ENCODE measurements around the gene ALG9. TPM values are rescaled to one million over a fixed set of nuclear protein-coding genes. Genes with fewer than 3 reads are reported as not detected.

The ALG9 gene
- total RNA-seq, 1 experiment from 2014 or later, result 23.7 TPM

DNA sequence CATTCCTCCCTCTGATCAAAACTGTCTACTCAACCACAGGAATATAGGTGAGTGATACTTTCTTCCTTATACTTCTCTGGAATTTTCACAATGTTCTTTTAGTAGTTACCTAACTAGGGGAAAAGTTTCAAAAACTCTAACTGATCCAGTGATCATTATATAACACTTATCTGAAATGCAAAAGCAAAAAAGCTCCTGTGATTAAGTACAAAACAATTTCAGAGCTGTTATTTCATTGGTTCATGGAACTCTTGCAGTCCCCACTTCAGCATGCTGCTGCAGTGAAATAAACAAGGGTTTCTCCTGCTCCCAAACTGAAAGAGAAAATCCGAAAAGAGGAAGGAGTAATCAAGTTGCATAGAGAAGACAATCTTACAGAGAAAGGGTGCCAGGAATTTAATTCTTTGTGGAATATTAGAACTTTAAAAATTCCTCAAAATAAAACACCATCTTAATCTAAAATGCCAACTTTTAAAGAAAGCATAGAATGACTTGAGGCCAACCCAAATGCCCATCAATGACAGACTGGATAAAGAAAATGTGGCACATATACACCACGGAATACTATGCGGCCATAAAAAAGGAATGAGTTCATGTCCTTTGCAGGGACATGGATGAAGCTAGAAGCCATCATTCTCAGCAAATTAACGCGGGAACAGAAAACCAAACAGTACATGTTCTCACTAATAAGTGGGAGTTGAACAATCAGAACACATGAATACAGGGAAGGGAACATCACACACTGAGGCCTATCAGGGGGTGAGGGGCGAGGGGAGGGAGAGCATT, 125.5 kb downstream of the ALG9 start:
- no peak for ATAC-seq
- BruUV-seq (replicated peaks), result no TSS peak
- no peak for DNase-seq (ENCODE audit: low read depth, low spot score)
- no peak overlapping the region for H2AFZ ChIP-seq (ENCODE audit: low read depth, low read length, poor library complexity, severe bottlenecking)
- H3K27me3 ChIP-seq (ENCODE audit: insufficient read depth, low read length), result no peaks in the 10 kb centered on the region
- H4K20me1 ChIP-seq (ENCODE audit: insufficient read depth), result no peaks in the 10 kb centered on the region
- ChIA-PET CTCF (no interaction called here), RAD21 (ENCODE audit: low non-redundant PET in 1 of 2, low total read pairs in 2 of 2, uncharacterized antibody in 2 of 2, unreplicated experiment in 2 of 2) (no interaction called here), POLR2A (no interaction called here)
- peaks cover 17 to 36% of the 10 kb centered on the region in 2 experiments for H3K36me3 ChIP-seq (ENCODE audit: control insufficient read depth in 1 of 2, insufficient read depth in 2 of 2, low read length in 2 of 2)
- no peaks in the 10 kb centered on the region for H3K9me3 ChIP-seq (ENCODE audit: control insufficient read depth in 1 of 2, insufficient read depth in 1 of 2, low read depth in 1 of 2, low read length in 2 of 2)
- H3K9ac ChIP-seq (ENCODE audit: low read length), result no peak overlapping the region
- no peaks in the 10 kb centered on the region for H3K9me2 ChIP-seq (ENCODE audit: insufficient read depth)
- intact Hi-C loops (cut with micrococcal nuclease), result no loop called here
- H3K79me2 ChIP-seq (ENCODE audit: insufficient read depth, low read length), result no peaks in the 10 kb centered on the region
- no peak overlapping the region for H3K4me3 ChIP-seq (replicated peaks in 1 of 2; ENCODE audit: low read depth in 1 of 2, low read length in 2 of 2)
- H3K27ac ChIP-seq (ENCODE audit: low read depth, low read length), result no peak overlapping the region
- H3K4me2 ChIP-seq (ENCODE audit: low read length), result peak overlapping the region; percentile 6; the same call in 1 of the 2 replicates
- TF ChIP-seq CBX3 (IDR thresholded peaks at IDR 0.05; ENCODE audit: low read depth) (no peak), SIN3A (IDR thresholded peaks at IDR 0.05; ENCODE audit: low read depth) (no peak), TCF7L2 (IDR thresholded peaks at IDR 0.05; ENCODE audit: borderline replicate concordance, extremely low read depth, insufficient read depth, insufficient read length) (no peak), REST (IDR thresholded peaks at IDR 0.05; ENCODE audit: low read depth) (no peak), ZFX (IDR thresholded peaks at IDR 0.05) (no peak), ELF1 (IDR thresholded peaks at IDR 0.05; ENCODE audit: borderline replicate concordance, low read depth) (no peak), EZH2phosphoT487 (IDR thresholded peaks at IDR 0.05; ENCODE audit: borderline replicate concordance) (no peak), EGR1 (IDR thresholded peaks at IDR 0.05; ENCODE audit: low read depth) (no peak), SRF (IDR thresholded peaks at IDR 0.05; ENCODE audit: low read depth) (no peak), SP1 (IDR thresholded peaks at IDR 0.05; ENCODE audit: low read depth) (no peak), EZH2 (IDR thresholded peaks at IDR 0.05) (no peak), FOSL1 (IDR thresholded peaks at IDR 0.05; ENCODE audit: low read depth) (no peak), RAD21 (IDR thresholded peaks at IDR 0.05; ENCODE audit: low read depth) (no peak), CEBPB (IDR thresholded peaks at IDR 0.05; ENCODE audit: low read depth) (no peak)
- TF ChIP-seq, protein P1, sequence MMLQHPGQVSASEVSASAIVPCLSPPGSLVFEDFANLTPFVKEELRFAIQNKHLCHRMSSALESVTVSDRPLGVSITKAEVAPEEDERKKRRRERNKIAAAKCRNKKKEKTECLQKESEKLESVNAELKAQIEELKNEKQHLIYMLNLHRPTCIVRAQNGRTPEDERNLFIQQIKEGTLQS (IDR thresholded peaks at IDR 0.05), result no peak
- peaks cover 0 to 13% of the 10 kb centered on the region in 2 experiments; a peak in 2 of 4 replicates for H3K4me1 ChIP-seq (ENCODE audit: control insufficient read depth in 1 of 2, insufficient read depth in 2 of 2, low read length in 2 of 2)

All from HCT116 (cell line).